Measurements from ENCODE around the gene ELK4.

DNA sequence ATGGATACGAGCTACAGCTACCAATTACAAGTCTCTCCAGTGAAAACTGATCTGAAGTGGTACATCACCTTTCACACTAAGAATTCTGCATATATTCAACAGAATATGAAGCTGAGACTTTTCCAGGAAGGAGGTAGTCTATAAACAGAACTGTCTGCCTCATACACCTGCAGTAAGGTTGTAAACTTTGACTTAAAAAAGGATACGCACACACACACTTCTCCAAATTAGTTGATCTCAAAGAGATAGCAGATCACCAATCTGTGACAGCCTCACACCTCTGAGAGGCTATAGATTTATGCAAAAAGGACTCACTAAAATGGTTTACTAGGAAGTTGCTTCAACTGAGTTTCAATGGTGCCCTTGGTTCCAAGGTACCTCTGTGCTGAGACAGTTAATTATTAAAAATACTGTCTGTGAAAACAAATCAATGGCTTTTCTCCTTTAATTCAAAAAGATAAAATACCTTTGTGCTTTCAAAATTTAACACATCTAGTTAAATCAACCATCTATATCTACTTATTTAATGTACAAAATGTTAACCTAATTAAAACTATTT is 17.9 kb downstream of the ELK4 start:
- TF ChIP-seq, protein P1, sequence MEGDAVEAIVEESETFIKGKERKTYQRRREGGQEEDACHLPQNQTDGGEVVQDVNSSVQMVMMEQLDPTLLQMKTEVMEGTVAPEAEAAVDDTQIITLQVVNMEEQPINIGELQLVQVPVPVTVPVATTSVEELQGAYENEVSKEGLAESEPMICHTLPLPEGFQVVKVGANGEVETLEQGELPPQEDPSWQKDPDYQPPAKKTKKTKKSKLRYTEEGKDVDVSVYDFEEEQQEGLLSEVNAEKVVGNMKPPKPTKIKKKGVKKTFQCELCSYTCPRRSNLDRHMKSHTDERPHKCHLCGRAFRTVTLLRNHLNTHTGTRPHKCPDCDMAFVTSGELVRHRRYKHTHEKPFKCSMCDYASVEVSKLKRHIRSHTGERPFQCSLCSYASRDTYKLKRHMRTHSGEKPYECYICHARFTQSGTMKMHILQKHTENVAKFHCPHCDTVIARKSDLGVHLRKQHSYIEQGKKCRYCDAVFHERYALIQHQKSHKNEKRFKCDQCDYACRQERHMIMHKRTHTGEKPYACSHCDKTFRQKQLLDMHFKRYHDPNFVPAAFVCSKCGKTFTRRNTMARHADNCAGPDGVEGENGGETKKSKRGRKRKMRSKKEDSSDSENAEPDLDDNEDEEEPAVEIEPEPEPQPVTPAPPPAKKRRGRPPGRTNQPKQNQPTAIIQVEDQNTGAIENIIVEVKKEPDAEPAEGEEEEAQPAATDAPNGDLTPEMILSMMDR (IDR thresholded peaks at IDR 0.05), result no peak
- TF ChIP-seq POLR2A (IDR thresholded peaks at IDR 0.05), result no peak

Measured in tibial nerve (tissue), 3 donors.